HG03565 (cell line): ENCODE data around the gene BCR.

Experiments
- ATAC-seq: cut with Tn5 transposase; IDR thresholded peaks from one replicate; pipeline ENCODE4 v1.9.1; 2021; ENCODE audit warnings: mild to moderate bottlenecking, moderate library complexity; ENCODE audit not compliant: unreplicated experiment

BCR gene

GRCh38 chr22:23215294-23216241 is 35.3 kb downstream of the BCR start:
- ATAC-seq: no peak

DNA sequence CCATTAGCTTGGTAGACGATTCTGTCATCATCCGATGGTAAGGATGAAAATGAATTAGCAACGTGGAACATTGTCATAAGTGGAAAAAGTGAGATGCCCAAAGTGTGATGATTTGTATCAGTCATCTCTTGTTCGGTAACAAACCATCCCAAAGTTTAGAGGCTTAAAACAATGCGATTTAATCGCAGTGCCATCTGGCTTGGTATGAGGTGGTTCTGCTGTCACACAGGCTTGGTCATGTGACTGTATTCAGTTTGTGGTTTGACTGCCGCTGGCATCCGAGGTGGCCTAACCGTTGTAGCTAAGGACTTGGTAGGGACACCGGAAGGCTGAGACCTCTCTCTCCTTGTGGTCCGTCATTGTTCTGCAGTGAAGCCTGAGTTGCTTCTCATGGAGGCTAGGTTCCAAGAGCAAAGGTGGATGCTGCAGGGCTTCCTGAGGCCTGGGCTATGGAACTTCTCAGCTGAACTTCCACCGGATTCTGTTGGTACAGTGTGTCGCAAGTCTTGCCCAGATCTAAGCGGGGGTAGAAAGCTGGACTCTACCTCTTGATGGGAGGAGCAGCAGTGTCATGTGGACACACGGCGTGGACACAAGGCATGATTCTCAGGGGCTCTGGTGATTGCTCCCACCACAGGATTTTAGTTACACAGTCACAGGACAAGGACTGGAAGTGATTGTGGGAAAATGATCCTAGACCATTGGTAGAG is 36.3 kb downstream of the BCR start:
- ATAC-seq: no peak

- ATAC-seq: no peak
Measured at GRCh38 chr22:23217171-23218052, 37.1 kb downstream of the BCR start.

DNA sequence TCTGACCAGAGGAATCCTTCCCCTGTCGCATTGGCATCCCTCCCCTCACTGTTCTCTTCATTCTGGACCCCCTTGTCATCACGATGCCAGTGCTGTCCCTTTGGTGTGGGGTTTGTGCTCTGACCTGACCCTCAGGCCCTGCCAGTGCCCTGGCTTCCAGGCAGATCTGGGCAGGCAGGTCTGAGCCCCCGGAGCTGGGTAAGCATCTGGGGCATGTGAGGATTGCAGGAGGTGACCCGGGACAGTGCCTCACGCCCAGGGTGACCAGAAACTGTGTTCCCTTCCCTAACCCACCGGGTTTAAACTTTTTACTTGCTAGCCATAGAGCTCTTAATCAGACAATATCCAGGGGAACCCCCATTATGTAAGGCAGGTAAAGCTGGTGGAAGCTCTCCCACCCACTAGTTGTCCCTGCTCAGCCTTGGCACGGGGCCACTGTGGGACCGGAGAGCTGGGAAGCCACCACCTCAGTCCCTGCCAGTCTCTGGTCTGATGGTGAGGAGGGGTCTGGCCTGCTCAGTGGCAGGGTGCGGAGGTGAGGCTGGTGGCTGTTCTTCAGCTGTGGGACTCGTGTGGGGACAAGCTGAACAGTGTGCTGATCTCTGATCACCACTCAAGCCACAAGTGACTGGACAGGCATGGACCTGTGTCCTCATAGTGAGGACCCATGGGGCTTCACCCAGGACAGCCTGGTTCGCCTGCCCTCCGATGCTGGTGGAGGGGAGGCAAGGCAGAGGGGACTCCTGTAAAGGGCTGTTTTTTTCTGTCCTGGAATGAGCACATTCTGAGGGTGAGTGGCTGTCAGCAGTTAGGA is 38.0 kb downstream of the BCR start:
- ATAC-seq: no peak

DNA sequence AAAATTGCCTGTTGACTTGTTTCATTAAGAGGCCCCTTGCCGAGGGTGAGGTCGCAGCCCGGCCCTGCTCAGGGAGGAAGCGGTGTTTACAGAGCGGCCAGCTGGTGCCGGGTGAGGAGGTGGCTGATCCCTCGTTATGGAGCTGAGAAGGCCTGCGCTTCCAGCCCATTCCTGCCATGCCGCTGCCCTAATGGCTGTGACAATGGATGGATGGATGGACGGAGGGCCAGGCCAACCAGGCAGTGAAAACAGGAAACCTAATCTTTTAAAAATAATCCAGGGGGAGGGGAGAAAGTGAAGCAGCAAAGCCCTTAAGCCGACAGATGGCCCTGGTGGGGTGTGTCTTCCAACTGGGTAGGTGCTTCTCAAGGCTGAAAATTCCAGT is 38.5 kb downstream of the BCR start:
- no peak for ATAC-seq

DNA sequence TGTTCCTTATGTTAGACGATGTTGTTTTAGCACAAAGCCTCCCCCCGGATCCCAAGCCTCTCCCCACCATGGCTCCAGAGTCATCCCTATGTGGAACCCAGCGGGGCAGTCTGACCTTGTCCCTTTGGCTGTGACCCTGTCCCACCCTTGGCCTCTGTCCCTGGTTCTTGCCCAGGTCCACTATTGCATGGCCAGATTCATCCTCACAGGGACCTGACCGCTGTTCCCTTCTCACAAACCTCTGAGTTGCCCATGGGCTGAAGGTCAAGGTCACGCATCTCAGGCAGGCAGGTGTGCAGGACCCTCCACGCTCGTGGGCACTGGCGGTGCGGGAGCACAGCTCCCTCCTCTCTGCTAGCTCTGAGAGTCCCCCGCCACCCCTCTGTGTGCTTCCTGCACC is 39.0 kb downstream of the BCR start:
- no peak for ATAC-seq

GRCh38 chr22:23219822-23220484 is 39.6 kb downstream of the BCR start:
- ATAC-seq: peak; percentile 67

GRCh38 chr22:23220485-23221350 is 40.4 kb downstream of the BCR start:
- ATAC-seq: no peak

DNA sequence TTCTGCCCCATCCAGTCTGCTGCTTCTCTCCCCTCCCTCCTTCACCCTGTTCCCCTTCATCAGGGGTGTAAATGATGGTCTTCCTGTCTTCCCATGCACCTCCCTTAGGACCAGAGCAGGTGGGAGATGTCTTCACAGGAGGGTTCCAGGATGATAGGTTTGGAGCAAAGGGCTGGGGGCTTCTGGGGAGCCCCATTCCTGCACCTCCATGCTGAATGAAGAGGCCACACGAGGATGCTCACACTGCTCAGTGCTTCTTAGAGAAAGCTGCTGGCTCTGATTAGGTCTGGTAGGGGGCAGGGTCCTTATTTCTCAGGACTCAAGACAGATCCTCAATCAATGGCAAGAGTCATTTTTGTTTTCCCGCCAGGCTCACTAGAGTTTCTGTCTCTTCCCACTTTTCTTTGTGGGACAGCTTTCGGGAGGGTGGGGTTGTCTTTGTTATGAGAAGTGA is 41.1 kb downstream of the BCR start:
- ATAC-seq: no peak

DNA sequence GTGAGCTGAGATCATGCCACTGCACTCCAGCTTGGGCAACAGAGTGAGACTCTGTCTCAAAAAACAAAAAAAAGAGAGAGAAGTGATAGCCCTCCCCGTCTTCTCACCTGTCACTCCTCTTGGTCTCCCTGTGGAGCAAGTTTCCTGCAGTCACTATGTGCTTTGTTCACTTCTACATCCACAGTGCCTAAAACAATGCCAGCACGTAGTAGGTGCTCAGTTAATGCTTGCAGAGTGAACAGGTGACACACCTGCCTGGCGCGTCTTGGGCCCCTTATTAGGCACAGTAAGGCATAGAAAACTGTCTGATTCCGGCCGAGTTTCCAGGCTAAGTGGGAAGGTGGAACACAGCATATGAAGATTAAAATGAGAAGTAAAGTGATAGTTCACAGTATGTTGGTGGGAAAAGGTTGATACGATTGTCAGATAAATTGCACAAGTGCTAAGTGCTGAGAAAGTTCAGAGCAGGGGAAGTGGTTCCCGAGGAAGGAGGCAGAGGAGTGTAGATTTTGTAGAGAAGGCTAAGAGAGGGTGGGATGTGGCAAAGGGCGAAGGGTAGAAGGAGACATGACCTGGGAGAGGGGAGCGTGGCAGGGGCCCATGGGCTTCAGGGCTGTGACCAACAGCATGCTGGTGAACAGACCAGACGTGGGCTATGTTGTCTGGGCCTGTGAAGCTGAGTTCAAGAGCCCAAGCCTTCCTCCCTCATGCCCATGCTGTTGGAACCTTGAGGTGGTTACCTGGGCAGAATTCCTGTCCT is 41.9 kb downstream of the BCR start:
- ATAC-seq: no peak

GRCh38 chr22:23222793-23223568 is 42.7 kb downstream of the BCR start:
- no peak for ATAC-seq

GRCh38 chr22:23223569-23224317 is 43.4 kb downstream of the BCR start:
- no peak for ATAC-seq

GRCh38 chr22:23224846-23225245 is 44.5 kb downstream of the BCR start:
- ATAC-seq: no peak

GRCh38 chr22:23225337-23225723 is 45.0 kb downstream of the BCR start:
- ATAC-seq: no peak

DNA sequence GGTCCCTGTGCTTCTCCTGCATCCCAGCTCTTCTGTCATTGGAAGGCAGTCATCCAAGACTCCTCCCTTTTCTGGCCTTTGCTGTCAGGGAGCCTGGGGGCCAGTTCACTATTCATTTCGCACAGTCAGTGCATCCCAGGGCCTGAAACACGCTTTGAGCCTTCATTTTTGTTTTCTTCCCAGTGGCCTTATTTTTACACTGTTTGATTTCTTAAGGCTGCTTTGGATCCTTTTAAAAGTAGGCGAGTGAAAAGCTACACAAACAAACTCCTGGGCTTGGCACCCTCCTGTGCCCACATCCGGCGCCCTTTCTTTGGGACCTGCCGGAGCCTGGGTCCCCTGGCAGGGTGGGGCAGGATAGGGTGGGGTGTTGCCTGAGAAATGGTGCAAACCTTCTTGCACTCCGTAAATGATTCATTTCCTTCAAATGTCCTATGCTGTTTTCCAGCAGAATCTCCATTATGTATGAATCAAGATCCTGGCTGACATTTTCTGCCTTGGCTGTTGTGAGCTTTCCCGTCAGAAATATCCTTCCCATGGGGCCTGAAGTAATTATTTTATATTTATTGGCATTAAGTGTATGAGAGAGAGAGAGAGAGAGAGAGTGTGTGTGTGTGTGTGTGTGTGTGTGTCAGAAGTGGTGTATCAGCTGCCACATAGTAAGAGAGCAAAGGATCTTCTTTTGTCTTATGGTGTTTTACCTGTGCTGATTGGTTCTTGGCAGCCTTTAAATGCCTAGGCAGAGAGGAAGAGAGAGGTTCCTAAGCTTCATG is 45.6 kb downstream of the BCR start:
- no peak for ATAC-seq

- no peak for ATAC-seq
Measured at GRCh38 chr22:23226497-23226850, 46.2 kb downstream of the BCR start.
